ENCODE measurements around the gene ZNF367.

The ZNF367 gene

GRCh38 chr9:96418083-96418919, at the start of gene ZNF367:
Gene ZNF367 (minus strand): TSS chr9:96418370. CDS start chr9:96418032, 338 bp downstream.
- DNase-seq, result peak; percentile 92 to 93

- no peak for DNase-seq
These were observed 49.6 kb upstream of the ZNF367 start for GRCh38 chr9:96467784-96468183.

- DNase-seq, result no peak
These were observed 46.3 kb upstream of the ZNF367 start for GRCh38 chr9:96464426-96464825.

GRCh38 chr9:96462541-96462940, 44.4 kb upstream of the ZNF367 start:
- no peak for DNase-seq

GRCh38 chr9:96461336-96461735, 43.2 kb upstream of the ZNF367 start:
- DNase-seq, result no peak

- no peak for DNase-seq
These were observed 42.7 kb upstream of the ZNF367 start for GRCh38 chr9:96460882-96461281.

GRCh38 chr9:96460470-96460869, 42.3 kb upstream of the ZNF367 start:
- DNase-seq, result no peak

GRCh38 chr9:96459268-96460007, 41.3 kb upstream of the ZNF367 start:
- DNase-seq, result no peak

GRCh38 chr9:96458226-96458625, 40.1 kb upstream of the ZNF367 start:
- no peak for DNase-seq

- DNase-seq, result no peak
These were observed 39.1 kb upstream of the ZNF367 start for GRCh38 chr9:96457266-96457665.

GRCh38 chr9:96453625-96454024, 35.5 kb upstream of the ZNF367 start:
- DNase-seq, result no peak

- DNase-seq, result no peak
These were observed 32.7 kb upstream of the ZNF367 start for GRCh38 chr9:96450613-96451528.

GRCh38 chr9:96449845-96450612, 31.9 kb upstream of the ZNF367 start, which contains the start of gene HABP4:
Gene HABP4 (plus strand): TSS chr9:96450169. CDS start chr9:96450280, 111 bp downstream.
- DNase-seq, result peak; percentile 81 to 85

- peak; percentile 58 to 65 for DNase-seq
These were observed 31.3 kb upstream of the ZNF367 start for GRCh38 chr9:96449523-96449844.

GRCh38 chr9:96448546-96449170, 30.5 kb upstream of the ZNF367 start:
- no peak for DNase-seq

GRCh38 chr9:96447406-96447805, 29.2 kb upstream of the ZNF367 start:
- no peak for DNase-seq

- peak; percentile 24 to 27 for DNase-seq
These were observed 24.3 kb upstream of the ZNF367 start for GRCh38 chr9:96442491-96442890.

- DNase-seq, result peak; percentile 53 to 75
These were observed 23.8 kb upstream of the ZNF367 start for GRCh38 chr9:96441798-96442445.

GRCh38 chr9:96440671-96441199, 22.6 kb upstream of the ZNF367 start:
- no peak for DNase-seq

- no peak for DNase-seq
These were observed 19.3 kb upstream of the ZNF367 start for GRCh38 chr9:96437454-96437853.
